Upper lobe of left lung (tissue), 6 donors: ENCODE results near the gene APBB2. TPM values are rescaled to one million over a fixed set of nuclear protein-coding genes. Genes with fewer than 3 reads are reported as not detected.

Source experiments
- ATAC-seq, 2 donors: fragments of 200-7000 bp; cut with Tn5 transposase; one replicate each; pipeline ENCODE4 v1.9.1; 2022; ENCODE audit warnings: mild to moderate bottlenecking in 2 of 2, moderate library complexity in 2 of 2; ENCODE audit not compliant: low FRiP score in 2 of 2
- DNase-seq, 2 donors: peaks; one replicate each; pipeline ENCODE4 v3.0.0-alpha.2; 2019 to 2020
- H3K27ac ChIP-seq, 4 donors: fragments of 200-600 bp; sonication (generic); one replicate each; pipeline ENCODE4 v1.5.1; 2016 to 2019
- H3K27me3 ChIP-seq, 4 donors: fragments of 200-600 bp; sonication (generic); one replicate each; pipeline ENCODE4 v1.5.1; 2017 to 2019
- H3K36me3 ChIP-seq, 4 donors: fragments of 200-600 bp; sonication (generic); one replicate each; pipeline ENCODE4 v1.5.1; 2016 to 2019
- H3K4me1 ChIP-seq, 4 donors: fragments of 200-600 bp; sonication (generic); one replicate each; pipeline ENCODE4 v1.5.1; 2018 to 2019
- H3K4me3 ChIP-seq, 4 donors: fragments of 200-600 bp; sonication (generic); one replicate each; pipeline ENCODE4 v1.5.1; 2017 to 2019; ENCODE audit warnings: mild to moderate bottlenecking in 2 of 4, moderate library complexity in 1 of 4
- H3K9me3 ChIP-seq, 4 donors: fragments of 200-600 bp; sonication (generic); one replicate each; pipeline ENCODE4 v1.5.1; 2018 to 2019
- EP300 ChIP-seq, 4 donors: sonication (generic); formaldehyde crosslinking; IDR thresholded peaks; one replicate each; pipeline ENCODE4 v1.5.1; 2017; ENCODE audit warnings: antibody characterized with exemption in 4 of 4, control low read depth in 2 of 4
- POLR2A ChIP-seq, 4 donors: fragments of 450-650 bp; IDR thresholded peaks; one replicate each; pipeline ENCODE4 v1.5.1; 2016 to 2017; ENCODE audit warnings: antibody characterized with exemption in 4 of 4, mild to moderate bottlenecking in 2 of 4
- POLR2AphosphoS5 ChIP-seq, 2 donors: sonication (generic); formaldehyde crosslinking; IDR thresholded peaks; one replicate each; pipeline ENCODE4 v1.5.1; 2017; ENCODE audit warnings: antibody characterized with exemption in 2 of 2
- WGBS, 2 donors: methylation state at CpG; one replicate each; pipeline ENCODE4 v1.1.5; 2017 to 2018; 5-methylcytosine and 5-hydroxymethylcytosine counted together
- total RNA-seq, 6 donors: library from RNA; depleted of rRNA in 4 of 6; stranded (reverse); fragments of >200 nt in 4 of 6; gene quantifications; one replicate each; pipeline versions ENCODE4 v1.1.0 to v1.2.1, GENCODE V29; 2016 to 2021
- TF ChIP-seq, protein P1 (sequence below), 6 experiments: fragments of 450-650 bp in 4 of 6; fragments of 200-600 bp in 2 of 6; sonication (generic) in 2 of 6; IDR thresholded peaks; one replicate each; pipeline ENCODE4 v1.5.1; 2016 to 2019; ENCODE audit warnings: antibody characterized with exemption in 6 of 6
- donor health status: DM: no; HTN: no; CAD: no; lungs with moderate emphysema.
- donor health status: DM: no; HTN: yes; CAD: no; lungs with severe emphysema.

APBB2 gene
- total RNA-seq, 6 donors from 2014 or later: 69.5 to 168 (median 102) TPM

DNA sequence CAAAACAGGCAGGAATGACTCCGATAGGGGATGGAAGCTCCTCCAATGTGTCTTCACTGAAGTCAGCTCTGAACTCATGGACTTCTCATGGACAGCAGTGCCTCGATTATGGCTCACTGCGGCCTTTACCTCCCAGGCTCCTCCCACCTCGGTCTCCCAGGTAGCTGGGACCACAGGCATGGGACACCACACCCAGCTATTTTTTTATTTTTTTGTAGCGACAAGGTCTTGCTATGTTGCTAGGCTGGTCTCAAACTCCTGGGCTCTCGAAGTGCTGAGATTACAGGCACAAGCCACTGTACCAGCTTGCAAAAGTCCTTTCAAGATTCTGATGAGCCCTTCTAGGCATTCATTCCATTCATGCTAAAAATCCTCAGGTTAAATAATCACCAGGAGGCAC lies 283.1 kb downstream of the APBB2 start:
- H3K4me1 ChIP-seq: peaks cover 0 to 4% (median 2%) of the 10 kb centered on the region in 4 donors
- TF ChIP-seq, protein P1, sequence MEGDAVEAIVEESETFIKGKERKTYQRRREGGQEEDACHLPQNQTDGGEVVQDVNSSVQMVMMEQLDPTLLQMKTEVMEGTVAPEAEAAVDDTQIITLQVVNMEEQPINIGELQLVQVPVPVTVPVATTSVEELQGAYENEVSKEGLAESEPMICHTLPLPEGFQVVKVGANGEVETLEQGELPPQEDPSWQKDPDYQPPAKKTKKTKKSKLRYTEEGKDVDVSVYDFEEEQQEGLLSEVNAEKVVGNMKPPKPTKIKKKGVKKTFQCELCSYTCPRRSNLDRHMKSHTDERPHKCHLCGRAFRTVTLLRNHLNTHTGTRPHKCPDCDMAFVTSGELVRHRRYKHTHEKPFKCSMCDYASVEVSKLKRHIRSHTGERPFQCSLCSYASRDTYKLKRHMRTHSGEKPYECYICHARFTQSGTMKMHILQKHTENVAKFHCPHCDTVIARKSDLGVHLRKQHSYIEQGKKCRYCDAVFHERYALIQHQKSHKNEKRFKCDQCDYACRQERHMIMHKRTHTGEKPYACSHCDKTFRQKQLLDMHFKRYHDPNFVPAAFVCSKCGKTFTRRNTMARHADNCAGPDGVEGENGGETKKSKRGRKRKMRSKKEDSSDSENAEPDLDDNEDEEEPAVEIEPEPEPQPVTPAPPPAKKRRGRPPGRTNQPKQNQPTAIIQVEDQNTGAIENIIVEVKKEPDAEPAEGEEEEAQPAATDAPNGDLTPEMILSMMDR (IDR thresholded peaks at IDR 0.05): no peak
- no peak for TF ChIP-seq POLR2AphosphoS5 (IDR thresholded peaks at IDR 0.05)
- TF ChIP-seq EP300 (IDR thresholded peaks at IDR 0.05): no peak
- no peak for TF ChIP-seq POLR2A (IDR thresholded peaks at IDR 0.05)
- no peak overlapping the region for H3K4me3 ChIP-seq
- no peaks in the 10 kb centered on the region for H3K9me3 ChIP-seq
- H3K27ac ChIP-seq: no peak overlapping the region
- ATAC-seq: no peak
- 89 to 92% methylated on average over 5 to 6 of the region's 6 CpGs for WGBS, 2 donors
- H3K36me3 ChIP-seq: peaks cover 0 to 20% (median 6%) of the 10 kb centered on the region in 4 donors
- no peaks in the 10 kb centered on the region for H3K27me3 ChIP-seq
- DNase-seq: no peak

DNA sequence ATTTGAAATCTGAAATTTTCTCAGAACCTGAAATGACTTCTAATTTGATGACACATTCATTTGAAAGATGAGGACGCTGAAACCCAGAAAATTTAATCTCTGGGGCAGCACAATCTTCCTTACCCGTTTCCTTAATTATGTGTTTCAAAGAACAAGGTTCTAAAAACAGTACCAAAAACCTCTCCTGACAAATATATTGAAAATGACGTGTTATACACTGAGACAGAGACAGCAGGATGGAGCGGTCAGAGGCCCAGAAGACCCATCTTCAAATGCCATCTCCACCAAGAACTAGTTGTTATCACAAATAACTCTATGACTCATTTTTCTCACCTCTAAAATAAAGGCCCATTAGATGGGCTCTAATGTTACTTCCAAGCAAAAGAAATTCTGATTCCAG lies 287.3 kb downstream of the APBB2 start:
- TF ChIP-seq, protein P1 (IDR thresholded peaks at IDR 0.05): no peak
- TF ChIP-seq POLR2AphosphoS5 (IDR thresholded peaks at IDR 0.05) (no peak), POLR2A (IDR thresholded peaks at IDR 0.05) (no peak), EP300 (IDR thresholded peaks at IDR 0.05) (no peak)
- no peaks in the 10 kb centered on the region for H3K9me3 ChIP-seq
- H3K27me3 ChIP-seq: no peaks in the 10 kb centered on the region
- 81 to 83% methylated on average over 4 of the region's 4 CpGs for WGBS, 2 donors
- DNase-seq: no peak
- H3K4me1 ChIP-seq: peaks cover 0 to 4% (median 0%) of the 10 kb centered on the region in 4 donors
- H3K4me3 ChIP-seq: no peak overlapping the region
- no peak overlapping the region for H3K27ac ChIP-seq
- peaks cover 0 to 10% (median 0%) of the 10 kb centered on the region in 4 donors for H3K36me3 ChIP-seq
- ATAC-seq: no peak

DNA sequence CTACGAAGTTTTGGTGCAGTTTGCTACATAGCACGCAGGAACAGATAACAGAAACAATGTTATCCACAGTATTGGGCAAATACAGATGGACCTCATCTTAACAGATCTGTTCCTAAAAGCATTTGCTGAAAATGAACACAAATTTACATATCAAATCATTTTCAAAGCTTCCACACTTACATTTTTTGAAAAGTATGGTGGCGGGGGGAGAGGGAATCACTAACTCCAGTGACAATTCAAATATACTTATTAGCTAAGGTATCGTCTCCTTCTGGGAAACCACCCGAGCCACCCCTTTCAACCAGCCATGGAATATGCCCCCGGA lies 289.6 kb downstream of the APBB2 start:
- TF ChIP-seq, protein P1 (IDR thresholded peaks at IDR 0.05): peak in 1 of 6 experiments; percentile 22
- TF ChIP-seq EP300 (IDR thresholded peaks at IDR 0.05): no peak
- 75 to 85% methylated on average over 6 of the region's 6 CpGs for WGBS, 2 donors
- no peak overlapping the region for H3K4me3 ChIP-seq

GRCh38 chr4:40924096-40924792 lies 290.1 kb downstream of the APBB2 start:
- 70 to 83% methylated on average over 9 to 11 of the region's 11 CpGs for WGBS, 2 donors

More for the DNA sequence above, 289.6 kb downstream of the APBB2 start:
- Histone ChIP-seq H3K27ac (no peak overlapping the region), H3K9me3 (no peaks in the 10 kb centered on the region), H3K27me3 (no peaks in the 10 kb centered on the region), H3K4me1 (peaks cover 0 to 4% (median 0%) of the 10 kb centered on the region in 4 donors), H3K36me3 (peaks cover 0 to 17% (median 0%) of the 10 kb centered on the region in 4 donors)
- DNase-seq: no peak
- no peak for ATAC-seq

More at GRCh38 chr4:40924096-40924792, 290.1 kb downstream of the APBB2 start:
- Histone ChIP-seq H3K4me1 (peaks cover 0 to 4% (median 0%) of the 10 kb centered on the region in 4 donors), H3K36me3 (peaks cover 0 to 13% (median 0%) of the 10 kb centered on the region in 4 donors), H3K27me3 (no peaks in the 10 kb centered on the region), H3K27ac (no peak overlapping the region), H3K9me3 (no peaks in the 10 kb centered on the region), H3K4me3 (no peak overlapping the region)
- ATAC-seq: peak; percentile 74 to 80
- no peak for TF ChIP-seq POLR2A (IDR thresholded peaks at IDR 0.05)
- TF ChIP-seq, protein P1 (IDR thresholded peaks at IDR 0.05): peak; percentile 78 to 89 (median 80)
- peak; percentile 69 to 88 for DNase-seq
